Measurements from ENCODE around the gene RMDN3. TPM values are rescaled to one million over a fixed set of nuclear protein-coding genes. Genes with fewer than 3 reads are reported as not detected.

RMDN3 gene
- total RNA-seq, 1 experiment from 2014 or later: 15.7 TPM

GRCh38 chr15:40722934-40723333 lies 32.1 kb downstream of the RMDN3 start:
- no peak overlapping the region for H3K4me2 ChIP-seq
- H4K20me1 ChIP-seq (ENCODE audit: insufficient read depth): no peaks in the 10 kb centered on the region
- H3K27me3 ChIP-seq (ENCODE audit: insufficient read depth, low read depth): no peaks in the 10 kb centered on the region
- no peaks in the 10 kb centered on the region for H3K4me1 ChIP-seq (replicated peaks; ENCODE audit: insufficient read depth)
- no peaks in the 10 kb centered on the region for H3K9me2 ChIP-seq (ENCODE audit: insufficient read depth)
- DNase-seq: no peak
- TF ChIP-seq EZH2 (IDR thresholded peaks at IDR 0.05; ENCODE audit: low read depth) (no peak), CTCF (conservative IDR thresholded peaks at IDR 0.05) (no peak)
- H3K36me3 ChIP-seq (ENCODE audit: low read depth): no peaks in the 10 kb centered on the region
- peaks cover 3% of the 10 kb centered on the region; the same call in 1 of the 2 replicates for H3F3A ChIP-seq (ENCODE audit: insufficient read depth, low read depth)
- no peak overlapping the region for H3K4me3 ChIP-seq
- BruUV-seq (replicated peaks): no TSS peak
- ChIA-PET CTCF (interaction anchor here (0.7 kb wide), 1 partner anchor 12 kb away, joined by 10 read pairs; no protein-coding TSS in a partner anchor), POLR2A (ENCODE audit: unreplicated experiment) (no interaction called here)
- no peak overlapping the region for H2AFZ ChIP-seq
- no peaks in the 10 kb centered on the region for H3K79me2 ChIP-seq (ENCODE audit: low read depth)
- no peak overlapping the region for H3K27ac ChIP-seq
- no peaks in the 10 kb centered on the region for H3K9me3 ChIP-seq (ENCODE audit: insufficient read depth, low read depth)
- intact Hi-C loops (cut with micrococcal nuclease; ENCODE audit: unreplicated experiment): no loop called here

DNA sequence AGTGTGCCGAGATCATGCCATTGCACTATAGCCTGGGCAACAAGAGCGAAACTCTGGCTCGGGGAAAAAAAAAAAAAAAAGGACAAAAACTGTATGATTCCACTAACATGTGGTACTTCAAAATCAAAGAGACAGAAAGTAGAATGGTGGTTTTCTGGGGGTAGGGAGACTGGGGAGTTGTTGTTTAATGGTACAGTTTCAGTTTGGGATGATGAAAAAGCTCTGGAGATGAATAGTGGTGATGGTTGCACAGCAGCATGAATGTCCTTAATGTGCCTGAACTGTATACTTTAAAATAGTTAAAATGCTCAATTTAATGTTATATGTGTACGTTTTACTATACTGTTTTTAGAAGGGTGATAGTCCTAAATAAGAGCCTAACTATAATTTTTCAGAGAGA lies 32.7 kb downstream of the RMDN3 start:
- H3K27me3 ChIP-seq (ENCODE audit: insufficient read depth, low read depth): no peaks in the 10 kb centered on the region
- CTCF ChIA-PET: interaction anchor here (0.7 kb wide), 1 partner anchor 13 kb away, joined by 10 read pairs; no protein-coding TSS in a partner anchor
- H3K36me3 ChIP-seq (ENCODE audit: low read depth): no peaks in the 10 kb centered on the region

GRCh38 chr15:40721701-40722100 lies 33.4 kb downstream of the RMDN3 start:
- peaks cover 3% of the 10 kb centered on the region; the same call in 1 of the 2 replicates for H3F3A ChIP-seq (ENCODE audit: insufficient read depth, low read depth)
- no peaks in the 10 kb centered on the region for H4K20me1 ChIP-seq (ENCODE audit: insufficient read depth)
- ChIA-PET POLR2A (ENCODE audit: unreplicated experiment) (no interaction called here), CTCF (no interaction called here)
- DNase-seq: no peak
- no peak overlapping the region for H3K27ac ChIP-seq
- H2AFZ ChIP-seq: no peak overlapping the region
- no peaks in the 10 kb centered on the region for H3K9me3 ChIP-seq (ENCODE audit: insufficient read depth, low read depth)
- H3K4me3 ChIP-seq: no peak overlapping the region
- no peak overlapping the region for H3K4me2 ChIP-seq
- no peaks in the 10 kb centered on the region for H3K9me2 ChIP-seq (ENCODE audit: insufficient read depth)
- no peaks in the 10 kb centered on the region for H3K79me2 ChIP-seq (ENCODE audit: low read depth)
- no peak for TF ChIP-seq CTCF (conservative IDR thresholded peaks at IDR 0.05)
- no peak for TF ChIP-seq EZH2 (IDR thresholded peaks at IDR 0.05; ENCODE audit: low read depth)
- no peaks in the 10 kb centered on the region for H3K4me1 ChIP-seq (replicated peaks; ENCODE audit: insufficient read depth)
- no TSS peak for BruUV-seq (replicated peaks)
- intact Hi-C loops (cut with micrococcal nuclease; ENCODE audit: unreplicated experiment): no loop called here
- H3K27me3 ChIP-seq (ENCODE audit: insufficient read depth, low read depth): no peaks in the 10 kb centered on the region
- H3K36me3 ChIP-seq (ENCODE audit: low read depth): no peaks in the 10 kb centered on the region

More for the DNA sequence above, 32.7 kb downstream of the RMDN3 start:
- Histone ChIP-seq H3F3A (ENCODE audit: insufficient read depth, low read depth) (peaks cover 3% of the 10 kb centered on the region; the same call in 1 of the 2 replicates), H2AFZ (no peak overlapping the region), H3K4me3 (no peak overlapping the region), H3K9me2 (ENCODE audit: insufficient read depth) (no peaks in the 10 kb centered on the region), H4K20me1 (ENCODE audit: insufficient read depth) (no peaks in the 10 kb centered on the region), H3K4me1 (replicated peaks; ENCODE audit: insufficient read depth) (no peaks in the 10 kb centered on the region), H3K4me2 (no peak overlapping the region), H3K27ac (no peak overlapping the region), H3K9me3 (ENCODE audit: insufficient read depth, low read depth) (no peaks in the 10 kb centered on the region), H3K79me2 (ENCODE audit: low read depth) (no peaks in the 10 kb centered on the region)
- no peak for TF ChIP-seq EZH2 (IDR thresholded peaks at IDR 0.05; ENCODE audit: low read depth)
- TF ChIP-seq CTCF (conservative IDR thresholded peaks at IDR 0.05): no peak
- no peak for DNase-seq
- POLR2A ChIA-PET (ENCODE audit: unreplicated experiment): no interaction called here
- intact Hi-C loops (cut with micrococcal nuclease; ENCODE audit: unreplicated experiment): no loop called here
- BruUV-seq (replicated peaks): no TSS peak

All from PC-9 (cell line).